Esophagus muscularis mucosa (tissue), 4 donors: ENCODE results near the gene TMEM219. TPM values are rescaled to one million over a fixed set of nuclear protein-coding genes. Genes with fewer than 3 reads are reported as not detected.

Experiments
- DNase-seq: peaks from one replicate; pipeline ENCODE4 v3.0.0-alpha.2; 2017; ENCODE audit errors: extremely low spot score
- H3K27ac ChIP-seq, 4 donors: fragments of 200-600 bp; sonication (generic); replicated peaks in 1 of 4; 1 replicate in 3 of 4; 2 replicates in 1 of 4; pipeline ENCODE4 v1.5.1; 2016 to 2019; ENCODE audit warnings: mild to moderate bottlenecking in 1 of 4
- H3K27me3 ChIP-seq, 4 donors: fragments of 200-600 bp; sonication (generic); one replicate each; pipeline versions ENCODE4 v1.5.1 to v1.6.0; 2016 to 2019
- H3K36me3 ChIP-seq, 4 donors: fragments of 200-600 bp; sonication (generic); one replicate each; pipeline ENCODE4 v1.5.1; 2016 to 2019
- H3K4me1 ChIP-seq, 4 donors: fragments of 200-600 bp; sonication (generic); one replicate each; pipeline ENCODE4 v1.5.1; 2016 to 2019
- H3K4me3 ChIP-seq, 4 donors: fragments of 200-600 bp; sonication (generic); 1 replicate in 2 of 4; 2 replicates in 2 of 4; pipeline ENCODE4 v1.5.1; 2016 to 2019; ENCODE audit warnings: mild to moderate bottlenecking in 4 of 4, moderate library complexity in 1 of 4
- H3K9me3 ChIP-seq, 4 donors: fragments of 200-600 bp; sonication (generic); 1 replicate in 3 of 4; 2 replicates in 1 of 4; pipeline ENCODE4 v1.5.1; 2016 to 2019
- EP300 ChIP-seq: sonication (generic); formaldehyde crosslinking; IDR thresholded peaks from one replicate; pipeline ENCODE4 v1.6.1; 2017; ENCODE audit warnings: antibody characterized with exemption
- POLR2A ChIP-seq: fragments of 450-650 bp; IDR thresholded peaks from one replicate; pipeline ENCODE4 v1.6.1; 2017; ENCODE audit warnings: antibody characterized with exemption, moderate library complexity, mild to moderate bottlenecking, low read depth
- POLR2AphosphoS5 ChIP-seq, 2 donors: sonication (generic); formaldehyde crosslinking; IDR thresholded peaks; one replicate each; pipeline ENCODE4 v1.6.1; 2017; ENCODE audit warnings: antibody characterized with exemption in 2 of 2
- WGBS: methylation state at CpG from one replicate; pipeline ENCODE4 v1.1.5; 2018; 5-methylcytosine and 5-hydroxymethylcytosine counted together
- intact Hi-C: fragments of 100-400 bp; cut with DNase I; formaldehyde crosslinking; loops from one replicate; pipeline ENCODE4 v1.15.1; 2023
- total RNA-seq, 4 donors: library from RNA; depleted of rRNA; stranded (reverse); fragments of >200 nt; gene quantifications; one replicate each; pipeline versions ENCODE4 v1.1.0 to v1.2.1, GENCODE V29; 2016
- TF ChIP-seq, protein P1 (sequence below), 3 experiments: fragments of 200-600 bp in 2 of 3; fragments of 450-650 bp in 1 of 3; sonication (generic) in 2 of 3; IDR thresholded peaks; one replicate each; pipeline ENCODE4 v1.5.1; 2017 to 2019; ENCODE audit warnings: antibody characterized with exemption in 3 of 3, mild to moderate bottlenecking in 2 of 3, moderate library complexity in 1 of 3

The TMEM219 gene
- total RNA-seq, 4 donors from 2014 or later: 96.8 to 114 (median 105) TPM

DNA sequence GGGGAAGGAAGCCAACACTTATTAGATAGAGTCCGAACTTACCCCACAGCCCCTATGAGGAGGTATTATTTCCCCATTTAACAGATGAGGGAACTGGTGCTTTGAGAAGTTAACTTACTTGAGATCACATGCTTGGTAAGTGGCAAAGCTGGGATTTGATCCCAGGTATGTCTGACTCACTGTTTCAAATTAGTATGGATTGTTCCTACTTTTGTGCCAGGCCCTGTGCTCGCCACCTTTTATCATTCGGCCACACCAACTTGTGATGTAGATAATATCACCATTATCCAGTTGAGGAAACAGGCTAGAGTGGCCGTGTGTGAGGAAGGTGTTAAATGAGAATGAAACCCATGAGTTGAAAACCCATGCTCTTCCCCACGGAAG is 22.9 kb downstream of the TMEM219 start:
- Histone ChIP-seq H3K36me3 (peaks cover 81 to 100% (median 100%) of the 10 kb centered on the region in 4 donors), H3K4me1 (no peaks in the 10 kb centered on the region), H3K27me3 (no peaks in the 10 kb centered on the region), H3K9me3 (no peaks in the 10 kb centered on the region), H3K4me3 (no peak overlapping the region), H3K27ac (no peak overlapping the region)
- TF ChIP-seq POLR2A (no peak), POLR2AphosphoS5 (IDR thresholded peaks at IDR 0.05) (no peak), EP300 (no peak)
- TF ChIP-seq, protein P1, sequence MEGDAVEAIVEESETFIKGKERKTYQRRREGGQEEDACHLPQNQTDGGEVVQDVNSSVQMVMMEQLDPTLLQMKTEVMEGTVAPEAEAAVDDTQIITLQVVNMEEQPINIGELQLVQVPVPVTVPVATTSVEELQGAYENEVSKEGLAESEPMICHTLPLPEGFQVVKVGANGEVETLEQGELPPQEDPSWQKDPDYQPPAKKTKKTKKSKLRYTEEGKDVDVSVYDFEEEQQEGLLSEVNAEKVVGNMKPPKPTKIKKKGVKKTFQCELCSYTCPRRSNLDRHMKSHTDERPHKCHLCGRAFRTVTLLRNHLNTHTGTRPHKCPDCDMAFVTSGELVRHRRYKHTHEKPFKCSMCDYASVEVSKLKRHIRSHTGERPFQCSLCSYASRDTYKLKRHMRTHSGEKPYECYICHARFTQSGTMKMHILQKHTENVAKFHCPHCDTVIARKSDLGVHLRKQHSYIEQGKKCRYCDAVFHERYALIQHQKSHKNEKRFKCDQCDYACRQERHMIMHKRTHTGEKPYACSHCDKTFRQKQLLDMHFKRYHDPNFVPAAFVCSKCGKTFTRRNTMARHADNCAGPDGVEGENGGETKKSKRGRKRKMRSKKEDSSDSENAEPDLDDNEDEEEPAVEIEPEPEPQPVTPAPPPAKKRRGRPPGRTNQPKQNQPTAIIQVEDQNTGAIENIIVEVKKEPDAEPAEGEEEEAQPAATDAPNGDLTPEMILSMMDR (IDR thresholded peaks at IDR 0.05): no peak
- 91% methylated on average over 5 of the region's 5 CpGs for WGBS
- DNase-seq: no peak
- intact Hi-C loops: no loop called here

DNA sequence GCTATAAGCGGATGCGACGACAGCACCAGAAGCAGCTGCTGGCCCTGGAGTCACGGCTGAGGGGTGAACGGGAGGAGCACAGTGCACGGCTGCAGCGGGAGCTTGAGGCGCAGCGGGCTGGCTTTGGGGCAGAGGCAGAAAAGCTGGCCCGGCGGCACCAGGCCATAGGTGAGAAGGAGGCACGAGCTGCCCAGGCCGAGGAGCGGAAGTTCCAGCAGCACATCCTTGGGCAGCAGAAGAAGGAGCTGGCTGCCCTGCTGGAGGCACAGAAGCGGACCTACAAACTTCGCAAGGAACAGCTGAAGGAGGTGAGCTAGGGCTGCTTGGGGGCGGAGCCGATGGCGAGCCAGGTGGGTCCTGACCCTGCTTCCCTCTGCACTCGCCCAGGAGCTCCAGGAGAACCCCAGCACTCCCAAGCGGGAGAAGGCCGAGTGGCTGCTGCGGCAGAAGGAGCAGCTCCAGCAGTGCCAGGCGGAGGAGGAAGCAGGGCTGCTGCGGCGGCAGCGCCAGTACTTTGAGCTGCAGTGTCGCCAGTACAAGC is 23.5 kb downstream of the TMEM219 start:
- peaks cover 79 to 100% (median 100%) of the 10 kb centered on the region in 4 donors for H3K36me3 ChIP-seq
- WGBS: 94% methylated on average over 26 of the region's 28 CpGs
- H3K27me3 ChIP-seq: no peaks in the 10 kb centered on the region
- no peak overlapping the region for H3K4me3 ChIP-seq
- no peak for TF ChIP-seq POLR2AphosphoS5 (IDR thresholded peaks at IDR 0.05)
- no peak for TF ChIP-seq EP300
- TF ChIP-seq, protein P1 (IDR thresholded peaks at IDR 0.05): no peak
- no peak for TF ChIP-seq POLR2A
- intact Hi-C loops: no loop called here
- no peak for DNase-seq
- no peaks in the 10 kb centered on the region for H3K9me3 ChIP-seq
- H3K27ac ChIP-seq: no peak overlapping the region
- H3K4me1 ChIP-seq: no peaks in the 10 kb centered on the region

DNA sequence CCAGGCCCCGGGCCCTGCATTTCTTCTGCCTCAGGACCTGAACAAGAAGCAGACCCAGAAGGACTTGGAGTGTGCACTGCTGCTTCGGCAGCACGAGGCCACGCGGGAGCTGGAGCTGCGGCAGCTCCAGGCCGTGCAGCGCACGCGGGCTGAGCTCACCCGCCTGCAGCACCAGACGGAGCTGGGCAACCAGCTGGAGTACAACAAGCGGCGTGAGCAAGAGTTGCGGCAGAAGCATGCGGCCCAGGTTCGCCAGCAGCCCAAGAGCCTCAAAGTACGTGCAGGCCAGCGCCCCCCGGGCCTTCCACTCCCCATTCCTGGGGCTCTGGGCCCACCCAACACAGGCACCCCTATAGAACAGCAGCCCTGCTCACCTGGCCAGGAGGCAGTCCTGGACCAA is 24.4 kb downstream of the TMEM219 start:
- intact Hi-C loops: no loop called here
- H3K36me3 ChIP-seq: peaks cover 79 to 100% (median 100%) of the 10 kb centered on the region in 4 donors
- no peaks in the 10 kb centered on the region for H3K9me3 ChIP-seq
- TF ChIP-seq EP300 (no peak), POLR2AphosphoS5 (IDR thresholded peaks at IDR 0.05) (no peak)
- no peak overlapping the region for H3K4me3 ChIP-seq
- H3K27me3 ChIP-seq: no peaks in the 10 kb centered on the region
- no peaks in the 10 kb centered on the region for H3K4me1 ChIP-seq
- 100% methylated on average over 1 of the region's 20 CpGs for WGBS
- no peak for DNase-seq
- H3K27ac ChIP-seq: no peak overlapping the region

DNA sequence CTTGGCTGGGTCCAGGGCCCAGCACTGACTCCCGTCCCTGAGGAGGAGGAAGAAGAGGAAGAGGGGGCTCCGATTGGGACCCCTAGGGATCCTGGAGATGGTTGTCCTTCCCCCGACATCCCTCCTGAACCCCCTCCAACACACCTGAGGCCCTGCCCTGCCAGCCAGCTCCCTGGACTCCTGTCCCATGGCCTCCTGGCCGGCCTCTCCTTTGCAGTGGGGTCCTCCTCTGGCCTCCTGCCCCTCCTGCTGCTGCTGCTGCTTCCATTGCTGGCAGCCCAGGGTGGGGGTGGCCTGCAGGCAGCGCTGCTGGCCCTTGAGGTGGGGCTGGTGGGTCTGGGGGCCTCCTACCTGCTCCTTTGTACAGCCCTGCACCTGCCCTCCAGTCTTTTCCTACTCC is 25.1 kb downstream of the TMEM219 start:
- intact Hi-C loops: no loop called here
- no peak for DNase-seq
- Histone ChIP-seq H3K4me1 (no peaks in the 10 kb centered on the region), H3K9me3 (no peaks in the 10 kb centered on the region), H3K27me3 (no peaks in the 10 kb centered on the region), H3K27ac (no peak overlapping the region), H3K4me3 (no peak overlapping the region), H3K36me3 (peaks cover 73 to 100% (median 99%) of the 10 kb centered on the region in 4 donors)
- 88% methylated on average over 1 of the region's 5 CpGs for WGBS
- TF ChIP-seq POLR2AphosphoS5 (IDR thresholded peaks at IDR 0.05) (no peak), EP300 (no peak), POLR2A (no peak)
- TF ChIP-seq, protein P1 (IDR thresholded peaks at IDR 0.05): no peak

DNA sequence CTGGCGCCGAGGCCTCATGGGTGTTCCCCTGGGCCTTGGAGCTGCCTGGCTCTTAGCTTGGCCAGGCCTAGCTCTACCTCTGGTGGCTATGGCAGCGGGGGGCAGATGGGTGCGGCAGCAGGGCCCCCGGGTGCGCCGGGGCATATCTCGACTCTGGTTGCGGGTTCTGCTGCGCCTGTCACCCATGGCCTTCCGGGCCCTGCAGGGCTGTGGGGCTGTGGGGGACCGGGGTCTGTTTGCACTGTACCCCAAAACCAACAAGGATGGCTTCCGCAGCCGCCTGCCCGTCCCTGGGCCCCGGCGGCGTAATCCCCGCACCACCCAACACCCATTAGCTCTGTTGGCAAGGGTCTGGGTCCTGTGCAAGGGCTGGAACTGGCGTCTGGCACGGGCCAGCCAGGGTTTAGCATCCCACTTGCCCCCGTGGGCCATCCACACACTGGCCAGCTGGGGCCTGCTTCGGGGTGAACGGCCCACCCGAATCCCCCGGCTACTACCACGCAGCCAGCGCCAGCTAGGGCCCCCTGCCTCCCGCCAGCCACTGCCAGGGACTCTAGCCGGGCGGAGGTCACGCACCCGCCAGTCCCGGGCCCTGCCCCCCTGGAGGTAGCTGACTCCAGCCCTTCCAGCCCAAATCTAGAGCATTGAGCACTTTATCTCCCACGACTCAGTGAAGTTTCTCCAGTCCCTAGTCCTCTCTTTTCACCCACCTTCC is 25.6 kb downstream of the TMEM219 start:
- TF ChIP-seq EP300 (no peak), POLR2AphosphoS5 (IDR thresholded peaks at IDR 0.05) (no peak), POLR2A (no peak)
- TF ChIP-seq, protein P1 (IDR thresholded peaks at IDR 0.05): no peak
- Histone ChIP-seq H3K36me3 (peaks cover 67 to 100% (median 99%) of the 10 kb centered on the region in 4 donors), H3K9me3 (no peaks in the 10 kb centered on the region), H3K27me3 (no peaks in the 10 kb centered on the region), H3K4me3 (no peak overlapping the region), H3K27ac (no peak overlapping the region), H3K4me1 (peaks cover 0 to 5% (median 0%) of the 10 kb centered on the region in 4 donors)
- 84% methylated on average over 20 of the region's 35 CpGs for WGBS
- intact Hi-C loops: no loop called here
- no peak for DNase-seq
